IMR-90 (cell line): ENCODE data around the gene CFAP206. TPM values are rescaled to one million over a fixed set of nuclear protein-coding genes. Genes with fewer than 3 reads are reported as not detected.
"Not testable (repeated sequence)": the region's sequence is repeated elsewhere in the genome, so short reads cannot be mapped to it uniquely, and the experiment has no call there.

Experiments
- ATAC-seq: fragments of 200-7000 bp; cut with Tn5 transposase; 2 replicates; pipeline ENCODE4 v1.9.1; 2020; ENCODE audit warnings: low read depth, mild to moderate bottlenecking, moderate library complexity
- BruUV-seq: library from RNA; stranded (reverse); fragments of 400-500 nt; replicated peaks from 2 replicates; lab custom pipeline; 2021; lab: Mats Ljungman, UMichigan
- CTCF ChIA-PET: fragments of 300-600 bp; formaldehyde crosslinking; extraction: SDS; loops from one replicate; lab custom pipeline; 2021; ENCODE audit warnings: antibody characterized with exemption; lab: Yijun Ruan, JAX
- POLR2A ChIA-PET: fragments of 300-600 bp; sonication (Branson Sonifier 250); formaldehyde crosslinking; loops from one replicate; lab custom pipeline; 2022; ENCODE audit warnings: antibody characterized with exemption; ENCODE audit not compliant: unreplicated experiment; lab: Charles Lee
- DNase-seq: peaks from one replicate; pipeline ENCODE4 v3.0.0; 2013
- H2AFZ ChIP-seq: replicated peaks from 2 replicates; pipeline ENCODE3; 2013; ENCODE audit warnings: low read length, mild to moderate bottlenecking; ENCODE audit not compliant: poor library complexity
- H2AK5ac ChIP-seq: 2 replicates; pipeline ENCODE4 v1.6.1; 2013; ENCODE audit warnings: low read depth, low read length, inconsistent platforms
- H2AK9ac ChIP-seq: replicated peaks from 2 replicates; pipeline ENCODE3; 2013; ENCODE audit warnings: mild to moderate bottlenecking, low read depth, low read length, moderate library complexity; ENCODE audit not compliant: poor library complexity
- H2BK120ac ChIP-seq: 2 replicates; pipeline ENCODE4 v1.6.1; 2013; ENCODE audit warnings: low read depth, low read length, inconsistent platforms
- H2BK15ac ChIP-seq: 3 replicates; pipeline ENCODE4 v1.6.1; 2013; ENCODE audit warnings: low read depth, low read length, inconsistent platforms
- H2BK20ac ChIP-seq: 2 replicates; pipeline ENCODE4 v1.6.1; 2013; ENCODE audit warnings: low read depth, mild to moderate bottlenecking, inconsistent platforms, low read length, moderate library complexity
- H2BK5ac ChIP-seq: 2 replicates; pipeline ENCODE4 v1.6.1; 2013; ENCODE audit warnings: mild to moderate bottlenecking, low read depth, low read length, inconsistent platforms; ENCODE audit not compliant: poor library complexity, severe bottlenecking
- H3K14ac ChIP-seq: replicated peaks from 2 replicates; pipeline ENCODE4 v1.6.1; 2013; ENCODE audit warnings: low read depth, low read length, inconsistent platforms
- H3K18ac ChIP-seq: 2 replicates; pipeline ENCODE4 v1.6.1; 2013; ENCODE audit warnings: low read depth, low read length, control low read depth
- H3K23ac ChIP-seq: 2 replicates; pipeline ENCODE4 v1.6.1; 2013; ENCODE audit warnings: low read depth, low read length, inconsistent platforms
- H3K27ac ChIP-seq: 2 replicates; pipeline ENCODE4 v1.5.1; 2013; ENCODE audit warnings: mild to moderate bottlenecking, control low read depth, low read length; ENCODE audit not compliant: insufficient read depth
- H3K27me3 ChIP-seq: 2 replicates; pipeline ENCODE4 v1.6.1; 2013; ENCODE audit warnings: low read length; ENCODE audit not compliant: control insufficient read depth, insufficient read depth
- H3K36me3 ChIP-seq: 2 replicates; pipeline ENCODE4 v1.6.1; 2013; ENCODE audit warnings: low read length, mixed read lengths; ENCODE audit not compliant: control insufficient read depth, insufficient read depth
- H3K4ac ChIP-seq: 2 replicates; pipeline ENCODE4 v1.6.1; 2013; ENCODE audit warnings: low read depth, low read length, inconsistent platforms
- H3K4me1 ChIP-seq: 2 replicates; pipeline ENCODE4 v1.6.1; 2013; ENCODE audit warnings: low read length, mixed read lengths; ENCODE audit not compliant: control insufficient read depth, insufficient read depth
- H3K4me2 ChIP-seq: 2 replicates; pipeline ENCODE4 v1.6.1; 2013; ENCODE audit warnings: low read depth, mild to moderate bottlenecking, control low read depth, low read length, moderate library complexity
- H3K4me3 ChIP-seq: 2 replicates; pipeline ENCODE4 v1.5.1; 2013; ENCODE audit warnings: low read depth, mild to moderate bottlenecking, control low read depth, low read length, moderate library complexity; ENCODE audit not compliant: insufficient read depth
- H3K56ac ChIP-seq: 2 replicates; pipeline ENCODE4 v1.6.1; 2013; ENCODE audit warnings: low read length, inconsistent platforms; ENCODE audit not compliant: insufficient read depth; ENCODE audit errors: extremely low read depth
- H3K79me1 ChIP-seq, 2 experiments: 2 replicates each; pipeline ENCODE4 v1.6.1; 2013; ENCODE audit warnings: low read length in 2 of 2, inconsistent platforms in 1 of 2, low read depth in 1 of 2
- H3K9ac ChIP-seq: 2 replicates; pipeline ENCODE4 v1.6.1; 2013; ENCODE audit warnings: low read depth, low read length, control low read depth
- H3K9me1 ChIP-seq: 2 replicates; pipeline ENCODE4 v1.6.1; 2013; ENCODE audit warnings: low read length, inconsistent platforms; ENCODE audit not compliant: insufficient read depth
- H3K9me3 ChIP-seq: 2 replicates; pipeline ENCODE4 v1.6.1; 2013; ENCODE audit warnings: low read length; ENCODE audit not compliant: control insufficient read depth, insufficient read depth
- H4K20me1 ChIP-seq: 2 replicates; pipeline ENCODE4 v1.6.1; 2013; ENCODE audit warnings: low read length, inconsistent platforms; ENCODE audit not compliant: insufficient read depth
- H4K5ac ChIP-seq: 2 replicates; pipeline ENCODE4 v1.6.1; 2013; ENCODE audit warnings: mild to moderate bottlenecking, low read depth, low read length, control low read depth
- H4K8ac ChIP-seq, 2 experiments: 2 replicates each; pipeline ENCODE4 v1.6.1; 2013; ENCODE audit warnings: low read depth in 2 of 2, low read length in 2 of 2, control low read depth in 1 of 2, inconsistent platforms in 1 of 2
- H4K91ac ChIP-seq: 2 replicates; pipeline ENCODE4 v1.6.1; 2013; ENCODE audit warnings: low read depth, low read length, inconsistent platforms; ENCODE audit not compliant: insufficient read depth
- BHLHE40 ChIP-seq: fragments of 150-350 bp; IDR thresholded peaks from 2 replicates; pipeline ENCODE4 v1.6.1; 2016; ENCODE audit warnings: mild to moderate bottlenecking, low read depth, low read length
- CHD1 ChIP-seq: IDR thresholded peaks from 2 replicates; pipeline ENCODE4 v1.6.1; 2012; ENCODE audit warnings: low read depth, low read length, improper control_type of control experiment
- MAFK ChIP-seq: IDR thresholded peaks from 2 replicates; pipeline ENCODE4 v1.6.1; 2012; ENCODE audit warnings: low read depth, low read length, improper control_type of control experiment
- MAZ ChIP-seq: IDR thresholded peaks from 2 replicates; pipeline ENCODE4 v1.6.1; 2012; ENCODE audit warnings: low read depth, mild to moderate bottlenecking, low read length, improper control_type of control experiment, moderate library complexity, borderline replicate concordance
- MXI1 ChIP-seq: IDR thresholded peaks from 2 replicates; pipeline ENCODE4 v1.6.1; 2012; ENCODE audit warnings: low read depth, mild to moderate bottlenecking, low read length, moderate library complexity, borderline replicate concordance
- POLR2A ChIP-seq: IDR thresholded peaks from 2 replicates; pipeline ENCODE4 v1.6.1; 2012; ENCODE audit warnings: mild to moderate bottlenecking, low read depth, low read length
- RFX5 ChIP-seq: IDR thresholded peaks from 2 replicates; pipeline ENCODE4 v1.8.0; 2012; ENCODE audit warnings: low read depth, mild to moderate bottlenecking, low read length, moderate library complexity
- WGBS, 2 experiments: methylation state at CpG; one replicate each; pipeline versions ENCODE4 v1.1.5 to v1.1.7; 2013; ENCODE audit warnings: missing lambda C conversion rate in 2 of 2; ENCODE audit not compliant: insufficient read length in 1 of 2; ENCODE audit errors: extremely low coverage in 2 of 2; 5-methylcytosine and 5-hydroxymethylcytosine counted together
- dilution Hi-C: fragments of 300-500 bp; cut with HindIII; formaldehyde crosslinking; loops from one replicate; pipeline ENCODE4 v1.14.3; 2018; ENCODE audit warnings: low sequenced_read_pairs; ENCODE audit not compliant: unreplicated experiment
- in situ Hi-C: fragments of 300-500 bp; cut with MboI; formaldehyde crosslinking; loops from 3 replicates; pipeline ENCODE4 v1.14.3; 2019; ENCODE audit warnings: low sequenced_read_pairs, inconsistent platforms, mixed read lengths
- intact Hi-C: fragments of 100-400 bp; cut with micrococcal nuclease; formaldehyde crosslinking; loops from 2 replicates; pipeline ENCODE4 v1.10.0; 2022
- polyA plus RNA-seq, 3 experiments: library from polyadenylated mRNA; depleted of rRNA; stranded (reverse); fragments of >200 nt; gene quantifications; 2 replicates each; pipeline ENCODE4 v1.2.3, GENCODE V29; 2012; ENCODE audit warnings: low replicate concordance in 1 of 3
- total RNA-seq: library from RNA; depleted of rRNA; stranded (reverse); fragments of >200 nt; gene quantifications from 2 replicates; pipeline ENCODE4 v1.2.3, GENCODE V29; 2012
- TF ChIP-seq, protein P1 (sequence below): fragments of 150-350 bp; IDR thresholded peaks from 2 replicates; pipeline ENCODE4 v1.6.1; 2017; ENCODE audit warnings: mild to moderate bottlenecking, antibody characterized with exemption, low read length, low read depth

Gene CFAP206
- total and polyA plus RNA-seq, 2 of the 4 experiments (the other 2 are of a cell fraction) = under 0.01 to 0.09 TPM

DNA sequence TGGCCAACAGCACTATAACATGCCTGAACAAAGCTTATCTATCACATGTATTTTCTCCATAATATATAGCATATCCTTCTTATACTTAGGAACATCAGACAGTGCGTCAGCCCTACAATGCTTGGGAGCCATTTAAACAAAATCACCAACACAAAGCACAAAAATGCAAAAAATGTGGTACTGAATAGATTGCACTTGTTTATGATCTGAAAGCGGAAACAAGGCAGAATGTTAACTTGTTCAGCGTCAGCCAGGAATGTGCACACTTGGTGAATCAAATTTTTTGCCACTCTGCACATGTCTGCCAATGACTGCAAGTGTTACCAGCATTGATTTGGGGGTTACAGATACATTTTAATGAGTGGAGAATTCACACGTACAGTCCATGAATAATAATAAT is 79.8 kb downstream of the CFAP206 start:
- H2BK15ac ChIP-seq = no peak overlapping the region
- H4K5ac ChIP-seq = no peak overlapping the region
- no peaks in the 10 kb centered on the region for H4K20me1 ChIP-seq
- no peak overlapping the region for H2BK5ac ChIP-seq
- H3K4me2 ChIP-seq = no peak overlapping the region
- H4K8ac ChIP-seq = no peak overlapping the region
- H3K4ac ChIP-seq = no peak overlapping the region
- H3K79me1 ChIP-seq = peaks cover 4 to 6% of the 10 kb centered on the region in 2 experiments; a peak in 3 of 4 replicates
- H3K23ac ChIP-seq = no peak overlapping the region
- no peaks in the 10 kb centered on the region; the same call in 1 of the 2 replicates for H3K4me1 ChIP-seq
- no peak overlapping the region for H3K14ac ChIP-seq
- no peak overlapping the region for H3K18ac ChIP-seq
- no peak overlapping the region for H2BK20ac ChIP-seq
- ChIA-PET CTCF (interaction anchor here (0.5 kb wide), 1 partner anchor 88 kb away, joined by 3 read pairs; no protein-coding TSS in a partner anchor), POLR2A (no interaction called here)
- intact Hi-C loops = loop anchor here (5.0 kb wide), 1 partner anchor 420 kb away; no protein-coding TSS in a partner anchor
- no peaks in the 10 kb centered on the region for H3K27me3 ChIP-seq
- peak; percentile 70 for ATAC-seq
- H3K27ac ChIP-seq = no peak overlapping the region
- no peak overlapping the region for H3K4me3 ChIP-seq
- in situ Hi-C loops = no loop called here
- H3K9me3 ChIP-seq = peaks cover 7% of the 10 kb centered on the region; the same call in 1 of the 2 replicates
- no peak overlapping the region for H3K56ac ChIP-seq
- peaks cover 3% of the 10 kb centered on the region; the same call in 1 of the 2 replicates for H3K9me1 ChIP-seq
- H2BK120ac ChIP-seq = no peak overlapping the region
- no peak overlapping the region for H2AFZ ChIP-seq
- H3K9ac ChIP-seq = no peak overlapping the region
- WGBS, 2 experiments = no CpG with 5 or more reads among the region's 4 CpGs
- peak; percentile 51 for DNase-seq
- no peak overlapping the region for H4K91ac ChIP-seq
- dilution Hi-C loops = no loop called here
- H2AK5ac ChIP-seq = no peak overlapping the region
- no TSS peak for BruUV-seq
- no peak overlapping the region for H2AK9ac ChIP-seq
- H3K36me3 ChIP-seq = peaks cover 8% of the 10 kb centered on the region
- TF ChIP-seq MXI1 (no peak), POLR2A (no peak), MAZ (no peak), MAFK (no peak), CHD1 (no peak), BHLHE40 (peak; percentile 63; the same call in 1 of the 2 replicates), RFX5 (no peak)
- TF ChIP-seq, protein P1, sequence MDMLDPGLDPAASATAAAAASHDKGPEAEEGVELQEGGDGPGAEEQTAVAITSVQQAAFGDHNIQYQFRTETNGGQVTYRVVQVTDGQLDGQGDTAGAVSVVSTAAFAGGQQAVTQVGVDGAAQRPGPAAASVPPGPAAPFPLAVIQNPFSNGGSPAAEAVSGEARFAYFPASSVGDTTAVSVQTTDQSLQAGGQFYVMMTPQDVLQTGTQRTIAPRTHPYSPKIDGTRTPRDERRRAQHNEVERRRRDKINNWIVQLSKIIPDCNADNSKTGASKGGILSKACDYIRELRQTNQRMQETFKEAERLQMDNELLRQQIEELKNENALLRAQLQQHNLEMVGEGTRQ = no peak

- H3K4me2 ChIP-seq, H3K23ac ChIP-seq, H3K4me1 ChIP-seq, H3K9me1 ChIP-seq, H3K36me3 ChIP-seq, H2BK120ac ChIP-seq, H3K9ac ChIP-seq, H3K14ac ChIP-seq, in situ Hi-C loops, POLR2A ChIA-PET, H3K4me3 ChIP-seq, dilution Hi-C loops, DNase-seq, H2AK5ac ChIP-seq, H4K5ac ChIP-seq, BruUV-seq, H2AK9ac ChIP-seq, ATAC-seq, H4K20me1 ChIP-seq, H3K56ac ChIP-seq, H2BK20ac ChIP-seq, H3K27me3 ChIP-seq, H3K9me3 ChIP-seq, H2BK5ac ChIP-seq, H3K18ac ChIP-seq, H3K79me1 ChIP-seq, H2BK15ac ChIP-seq, CTCF ChIA-PET, H3K27ac ChIP-seq, H3K4ac ChIP-seq, H2AFZ ChIP-seq, H4K8ac ChIP-seq, H4K91ac ChIP-seq: not testable (repeated sequence)
- WGBS, 2 experiments = no CpG with 5 or more reads among the region's 8 CpGs
- intact Hi-C loops = loop anchor here (5.0 kb wide), 1 partner anchor 422 kb away; no protein-coding TSS in a partner anchor
These were observed 81.6 kb downstream of the CFAP206 start for GRCh38 chr6:87489326-87489725.
